ENCODE data around the gene ABCA1. TPM values are rescaled to one million over a fixed set of nuclear protein-coding genes. Genes with fewer than 3 reads are reported as not detected.
A peak's percentile ranks its signal among the peaks of the same experiment; 100 is the strongest.

ABCA1 gene
- total RNA-seq, 1 donor = 73.1 TPM

- Histone ChIP-seq H3K4me2 (ENCODE audit: insufficient read depth, low read length) (no peak overlapping the region), H3K9me3 (ENCODE audit: low read depth, low read length) (no peaks in the 10 kb centered on the region), H2AFZ (ENCODE audit: low read length) (no peak overlapping the region), H3K79me2 (ENCODE audit: insufficient read depth, low read length) (no peaks in the 10 kb centered on the region), H3K4me3 (ENCODE audit: insufficient read depth, low read length) (no peak overlapping the region), H4K20me1 (ENCODE audit: insufficient read depth, low read length) (no peaks in the 10 kb centered on the region), H3K36me3 (ENCODE audit: insufficient read depth, low read length) (no peaks in the 10 kb centered on the region), H3K4me1 (ENCODE audit: insufficient read depth, low read length) (peaks cover 24% of the 10 kb centered on the region), H3K27me3 (ENCODE audit: insufficient read depth, low read length) (no peaks in the 10 kb centered on the region), H3K27ac (ENCODE audit: low read depth, low read length) (no peak overlapping the region)
- no peak for DNase-seq (ENCODE audit: insufficient read length, low spot score, missing footprints)
- no peak for TF ChIP-seq CTCF (IDR thresholded peaks at IDR 0.05; ENCODE audit: extremely low read depth, low read depth, low read length)
Observed at GRCh38 chr9:104875897-104876296, 52.1 kb downstream of the ABCA1 start.

- Histone ChIP-seq H3K4me3 (ENCODE audit: insufficient read depth, low read length) (no peak overlapping the region), H2AFZ (ENCODE audit: low read length) (no peak overlapping the region), H4K20me1 (ENCODE audit: insufficient read depth, low read length) (no peaks in the 10 kb centered on the region), H3K27ac (ENCODE audit: low read depth, low read length) (no peak overlapping the region), H3K4me1 (ENCODE audit: insufficient read depth, low read length) (peaks cover 26% of the 10 kb centered on the region), H3K36me3 (ENCODE audit: insufficient read depth, low read length) (no peaks in the 10 kb centered on the region), H3K27me3 (ENCODE audit: insufficient read depth, low read length) (no peaks in the 10 kb centered on the region), H3K4me2 (ENCODE audit: insufficient read depth, low read length) (no peak overlapping the region), H3K79me2 (ENCODE audit: insufficient read depth, low read length) (no peaks in the 10 kb centered on the region), H3K9me3 (ENCODE audit: low read depth, low read length) (no peaks in the 10 kb centered on the region)
- no peak for DNase-seq (ENCODE audit: insufficient read length, low spot score, missing footprints)
- TF ChIP-seq CTCF (IDR thresholded peaks at IDR 0.05; ENCODE audit: extremely low read depth, low read depth, low read length) = no peak
Observed at GRCh38 chr9:104875320-104875719, 52.6 kb downstream of the ABCA1 start.

- Histone ChIP-seq H3K27ac (ENCODE audit: low read depth, low read length) (peak overlapping the region; percentile 92), H3K9me3 (ENCODE audit: low read depth, low read length) (no peaks in the 10 kb centered on the region), H3K36me3 (ENCODE audit: insufficient read depth, low read length) (no peaks in the 10 kb centered on the region), H3K27me3 (ENCODE audit: insufficient read depth, low read length) (no peaks in the 10 kb centered on the region), H3K4me2 (ENCODE audit: insufficient read depth, low read length) (peak overlapping the region; percentile 40), H4K20me1 (ENCODE audit: insufficient read depth, low read length) (no peaks in the 10 kb centered on the region), H3K4me1 (ENCODE audit: insufficient read depth, low read length) (peaks cover 39% of the 10 kb centered on the region), H3K4me3 (ENCODE audit: insufficient read depth, low read length) (peak overlapping the region; percentile 5), H3K79me2 (ENCODE audit: insufficient read depth, low read length) (no peaks in the 10 kb centered on the region), H2AFZ (ENCODE audit: low read length) (peak overlapping the region; percentile 3)
- DNase-seq (ENCODE audit: insufficient read length, low spot score, missing footprints) = no peak
- TF ChIP-seq CTCF (IDR thresholded peaks at IDR 0.05; ENCODE audit: extremely low read depth, low read depth, low read length) = no peak
Observed at GRCh38 chr9:104873489-104873850, 54.5 kb downstream of the ABCA1 start.

GRCh38 chr9:104872656-104873488 lies 55.1 kb downstream of the ABCA1 start:
- H3K4me3 ChIP-seq (ENCODE audit: insufficient read depth, low read length) = peak overlapping the region; percentile 5
- H3K27me3 ChIP-seq (ENCODE audit: insufficient read depth, low read length) = no peaks in the 10 kb centered on the region
- TF ChIP-seq CTCF (IDR thresholded peaks at IDR 0.05; ENCODE audit: extremely low read depth, low read depth, low read length) = no peak
- peak overlapping the region; percentile 40 for H3K4me2 ChIP-seq (ENCODE audit: insufficient read depth, low read length)
- no peaks in the 10 kb centered on the region for H3K79me2 ChIP-seq (ENCODE audit: insufficient read depth, low read length)
- DNase-seq (ENCODE audit: insufficient read length, low spot score, missing footprints) = peak; percentile 95
- H4K20me1 ChIP-seq (ENCODE audit: insufficient read depth, low read length) = no peaks in the 10 kb centered on the region
- peak overlapping the region; percentile 3 for H2AFZ ChIP-seq (ENCODE audit: low read length)
- H3K27ac ChIP-seq (ENCODE audit: low read depth, low read length) = peak overlapping the region; percentile 92
- H3K36me3 ChIP-seq (ENCODE audit: insufficient read depth, low read length) = no peaks in the 10 kb centered on the region
- H3K4me1 ChIP-seq (ENCODE audit: insufficient read depth, low read length) = peaks cover 40% of the 10 kb centered on the region
- H3K9me3 ChIP-seq (ENCODE audit: low read depth, low read length) = no peaks in the 10 kb centered on the region

Data from osteoblast (primary cell).